Stimulated activated CD4-positive, alpha-beta T cell treated with anti-CD3 and anti-CD28 coated beads, TNF-alpha, amount 100 ng/mL, for 24 hours (primary cell): Measurements from ENCODE around the gene DTNA.

Experiments used
- DNase-seq, 3 experiments: peaks; one replicate each; pipeline ENCODE4 v3.0.0-alpha.2; 2020; ENCODE audit warnings: low read depth in 3 of 3

The DTNA gene

GRCh38 chr18:34933909-34934661, 224.0 kb downstream of the DTNA start:
- DNase-seq, result no peak

- DNase-seq, result no peak
Observed at GRCh38 chr18:34936772-34937171, 226.7 kb downstream of the DTNA start.

DNA sequence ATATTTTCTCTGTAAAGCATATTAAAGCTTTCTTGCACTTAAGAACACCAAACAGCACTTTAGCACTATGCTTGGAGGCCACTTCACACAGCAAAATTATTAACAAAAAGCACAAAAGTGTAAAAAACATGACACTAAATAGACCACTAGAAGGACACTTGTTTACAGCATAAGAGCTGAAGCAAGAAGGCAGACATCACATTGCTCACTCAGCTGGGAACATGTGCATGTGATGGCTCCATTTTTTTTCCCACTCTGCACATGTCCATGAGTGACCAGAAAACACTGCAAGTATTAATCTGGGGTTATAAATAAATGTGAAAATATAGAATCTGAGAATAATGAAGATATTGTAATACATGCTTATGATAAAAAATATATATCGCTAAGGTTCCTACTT, 228.0 kb downstream of the DTNA start:
- DNase-seq, result no peak
